ENCODE data around the gene DHFR2. TPM values are rescaled to one million over a fixed set of nuclear protein-coding genes. Genes with fewer than 3 reads are reported as not detected.
A peak's percentile ranks its signal among the peaks of the same experiment; 100 is the strongest.
"Not testable (repeated sequence)": the region's sequence is repeated elsewhere in the genome, so short reads cannot be mapped to it uniquely, and the experiment has no call there.

DHFR2 gene
- total RNA-seq, 1 donor from 2014 or later: 4.4 TPM

DNA sequence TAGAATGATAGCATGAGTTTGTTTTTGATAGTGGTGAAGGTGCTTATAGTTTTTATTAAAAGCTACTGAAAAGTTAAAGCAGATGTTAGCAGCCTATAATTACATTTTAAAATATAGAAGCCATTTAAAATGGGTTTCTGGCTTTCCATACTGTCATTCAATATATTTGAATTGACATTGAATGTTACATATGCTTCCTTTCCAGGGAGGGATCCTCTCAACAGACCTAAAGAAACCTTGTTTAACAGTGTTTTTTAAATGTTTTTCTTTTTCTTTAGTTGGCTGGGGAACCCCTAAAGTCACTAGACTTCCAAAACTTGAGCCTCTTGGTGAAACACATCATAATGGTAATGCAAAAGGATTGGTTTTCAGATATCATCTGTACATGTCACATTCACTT is 12.2 kb downstream of the DHFR2 start:
- Mint-ChIP-seq H3K4me3 (ENCODE audit: low read depth) (no peak overlapping the region), H3K9me3 (ENCODE audit: low read depth) (no peaks in the 10 kb centered on the region), H3K27ac (no peak overlapping the region), H3K4me1 (ENCODE audit: low read depth) (no peaks in the 10 kb centered on the region), H3K36me3 (ENCODE audit: insufficient read depth) (peaks cover 2% of the 10 kb centered on the region), H3K27me3 (no peaks in the 10 kb centered on the region)
- TF ChIP-seq, protein P1, sequence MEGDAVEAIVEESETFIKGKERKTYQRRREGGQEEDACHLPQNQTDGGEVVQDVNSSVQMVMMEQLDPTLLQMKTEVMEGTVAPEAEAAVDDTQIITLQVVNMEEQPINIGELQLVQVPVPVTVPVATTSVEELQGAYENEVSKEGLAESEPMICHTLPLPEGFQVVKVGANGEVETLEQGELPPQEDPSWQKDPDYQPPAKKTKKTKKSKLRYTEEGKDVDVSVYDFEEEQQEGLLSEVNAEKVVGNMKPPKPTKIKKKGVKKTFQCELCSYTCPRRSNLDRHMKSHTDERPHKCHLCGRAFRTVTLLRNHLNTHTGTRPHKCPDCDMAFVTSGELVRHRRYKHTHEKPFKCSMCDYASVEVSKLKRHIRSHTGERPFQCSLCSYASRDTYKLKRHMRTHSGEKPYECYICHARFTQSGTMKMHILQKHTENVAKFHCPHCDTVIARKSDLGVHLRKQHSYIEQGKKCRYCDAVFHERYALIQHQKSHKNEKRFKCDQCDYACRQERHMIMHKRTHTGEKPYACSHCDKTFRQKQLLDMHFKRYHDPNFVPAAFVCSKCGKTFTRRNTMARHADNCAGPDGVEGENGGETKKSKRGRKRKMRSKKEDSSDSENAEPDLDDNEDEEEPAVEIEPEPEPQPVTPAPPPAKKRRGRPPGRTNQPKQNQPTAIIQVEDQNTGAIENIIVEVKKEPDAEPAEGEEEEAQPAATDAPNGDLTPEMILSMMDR (IDR thresholded peaks at IDR 0.05; ENCODE audit: unreplicated experiment): no peak
- DNase-seq (ENCODE audit: low spot score, unreplicated experiment): no peak

DNA sequence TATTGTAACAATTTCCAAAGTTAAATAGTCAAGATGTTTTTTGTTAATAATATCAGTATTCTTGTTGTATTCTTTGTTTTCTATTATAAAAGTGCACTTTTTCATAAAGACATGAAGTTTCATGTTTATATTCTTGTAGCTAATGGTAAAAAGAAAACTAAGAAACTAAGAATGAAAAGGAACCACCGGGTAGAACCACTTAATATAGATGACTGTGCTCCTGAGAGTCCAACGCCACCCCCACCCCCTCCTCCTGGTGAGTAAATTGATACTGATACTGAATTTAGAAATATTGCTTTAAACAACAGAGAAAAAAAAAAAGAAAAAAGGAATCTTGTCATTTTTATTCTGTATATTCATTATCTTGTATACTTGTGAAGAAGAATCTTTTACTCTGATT is 13.4 kb downstream of the DHFR2 start:
- Mint-ChIP-seq H3K27ac (no peak overlapping the region), H3K9me3 (ENCODE audit: low read depth) (peaks cover 3% of the 10 kb centered on the region), H3K4me1 (ENCODE audit: low read depth) (no peaks in the 10 kb centered on the region), H3K36me3 (ENCODE audit: insufficient read depth) (peaks cover 11% of the 10 kb centered on the region), H3K4me3 (ENCODE audit: low read depth) (no peak overlapping the region), H3K27me3 (no peaks in the 10 kb centered on the region)
- TF ChIP-seq, protein P1 (IDR thresholded peaks at IDR 0.05; ENCODE audit: unreplicated experiment): no peak
- DNase-seq (ENCODE audit: low spot score, unreplicated experiment): no peak

DNA sequence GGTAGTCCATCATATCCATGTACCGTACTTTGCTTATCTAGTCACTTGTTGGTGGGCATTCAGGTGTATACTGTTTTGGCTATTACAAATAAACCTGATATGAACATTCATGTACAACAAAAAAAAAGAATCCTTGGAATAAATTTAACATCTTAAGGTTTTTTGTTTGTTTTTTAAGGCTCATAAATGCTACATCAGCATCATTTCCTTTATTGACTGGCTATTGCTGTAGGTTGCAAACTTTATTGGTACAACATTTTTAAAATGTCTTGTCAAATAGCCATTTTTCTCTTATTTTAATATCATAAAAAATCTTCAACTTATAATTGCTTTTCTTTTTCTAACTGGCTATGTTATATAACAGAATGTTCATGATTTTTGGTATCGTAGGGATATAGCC is 16.2 kb downstream of the DHFR2 start:
- Mint-ChIP-seq H3K9me3 (ENCODE audit: low read depth) (peaks cover 6% of the 10 kb centered on the region), H3K27me3 (no peaks in the 10 kb centered on the region), H3K27ac (no peak overlapping the region), H3K4me3 (ENCODE audit: low read depth) (no peak overlapping the region), H3K4me1 (ENCODE audit: low read depth) (no peaks in the 10 kb centered on the region), H3K36me3 (ENCODE audit: insufficient read depth) (peaks cover 23% of the 10 kb centered on the region)
- TF ChIP-seq, protein P1 (IDR thresholded peaks at IDR 0.05; ENCODE audit: unreplicated experiment): no peak
- no peak for DNase-seq (ENCODE audit: low spot score, unreplicated experiment)

DNA sequence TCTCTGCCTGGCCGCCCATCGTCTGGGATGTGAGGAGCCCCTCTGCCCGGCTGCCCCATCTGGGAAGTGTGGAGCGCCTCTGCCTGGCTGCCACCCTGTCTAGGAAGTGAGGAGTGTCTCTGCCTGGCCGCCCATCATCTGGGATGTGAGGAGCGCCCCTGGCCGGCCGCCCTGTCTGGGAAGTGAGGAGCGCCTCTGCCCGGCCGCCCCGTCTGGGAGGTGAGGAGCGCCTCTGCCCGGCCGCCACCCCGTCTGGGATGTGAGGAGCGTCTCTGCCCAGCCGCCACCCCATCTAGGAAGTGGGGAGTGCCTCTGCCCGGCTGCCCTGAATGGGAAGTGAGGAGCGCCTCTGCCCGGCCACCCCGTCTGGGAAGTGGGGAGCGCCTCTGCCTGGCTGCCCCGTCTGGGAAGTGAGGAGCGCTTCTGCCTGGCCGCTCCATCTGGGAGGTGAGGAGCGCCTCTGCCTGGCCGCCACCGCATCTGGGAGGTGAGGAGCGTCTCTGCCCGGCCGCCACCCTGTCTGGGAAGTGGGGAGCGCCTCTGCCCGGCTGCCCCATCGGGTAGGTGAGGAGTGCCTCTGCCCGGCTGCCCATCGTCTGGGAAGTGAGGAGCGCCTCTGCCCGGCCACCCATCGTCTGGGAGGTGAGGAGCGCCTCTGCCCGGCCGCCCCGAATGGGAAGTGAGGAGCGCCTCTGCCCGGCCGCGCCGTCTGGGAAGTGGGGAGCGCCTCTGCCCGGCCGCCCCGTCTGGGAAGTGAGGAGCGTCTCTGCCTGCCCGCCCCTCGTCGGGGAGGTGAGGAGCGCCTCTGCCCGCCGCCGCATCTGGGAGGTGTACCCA is 18.4 kb downstream of the DHFR2 start:
- not testable (repeated sequence) for H3K4me3 Mint-ChIP-seq (ENCODE audit: low read depth); DNase-seq (ENCODE audit: low spot score, unreplicated experiment); H3K27me3 Mint-ChIP-seq; H3K4me1 Mint-ChIP-seq (ENCODE audit: low read depth); H3K9me3 Mint-ChIP-seq (ENCODE audit: low read depth)
- H3K36me3 Mint-ChIP-seq (ENCODE audit: insufficient read depth): peaks cover 29% of the 10 kb centered on the region
- peak overlapping the region; percentile 88 for H3K27ac Mint-ChIP-seq

DNA sequence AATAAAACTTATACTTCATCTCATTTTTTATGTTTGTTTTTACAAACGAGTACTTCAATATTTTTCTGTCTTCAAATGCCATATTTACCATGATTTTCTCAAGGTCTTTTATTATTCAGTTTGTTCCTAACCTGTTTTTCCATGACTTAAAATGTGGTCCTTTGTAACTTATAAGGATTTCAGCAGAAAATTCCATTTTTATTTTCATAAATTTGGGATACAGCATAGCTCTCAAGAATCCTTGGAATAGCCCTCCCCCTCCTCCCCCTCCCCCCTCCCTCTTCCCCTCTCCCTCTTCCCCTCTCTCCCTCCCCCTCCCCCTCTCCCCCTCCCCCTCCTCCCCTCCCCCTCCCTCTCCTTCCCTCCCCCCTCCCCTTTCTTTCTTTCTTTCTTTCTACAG is 19.4 kb downstream of the DHFR2 start:
- Mint-ChIP-seq H3K4me3 (ENCODE audit: low read depth) (no peak overlapping the region), H3K27ac (peak overlapping the region; percentile 88), H3K4me1 (ENCODE audit: low read depth) (no peaks in the 10 kb centered on the region), H3K27me3 (no peaks in the 10 kb centered on the region), H3K9me3 (ENCODE audit: low read depth) (peaks cover 6% of the 10 kb centered on the region), H3K36me3 (ENCODE audit: insufficient read depth) (peaks cover 29% of the 10 kb centered on the region)
- DNase-seq (ENCODE audit: low spot score, unreplicated experiment): no peak
- TF ChIP-seq, protein P1 (IDR thresholded peaks at IDR 0.05; ENCODE audit: unreplicated experiment): no peak
